GM12878 (cell line): ENCODE measurements around the gene KIRREL3. TPM values are rescaled to one million over a fixed set of nuclear protein-coding genes. Genes with fewer than 3 reads are reported as not detected.

Experiments used
- ATAC-seq: fragments of 200-7000 bp; cut with Tn5 transposase; 3 replicates; pipeline ENCODE4 v1.9.1; 2020; ENCODE audit warnings: mild to moderate bottlenecking, moderate library complexity
- BruUV-seq: library from RNA; stranded (reverse); fragments of 400-500 nt; replicated peaks from 2 replicates; lab custom pipeline; 2021; lab: Mats Ljungman, UMichigan
- CTCF ChIA-PET: fragments of 300-600 bp; sonication (Branson Sonifier 250); formaldehyde crosslinking; extraction: SDS; loops from one replicate; lab custom pipeline; 2021; ENCODE audit warnings: inconsistent platforms; lab: Yijun Ruan, JAX
- POLR2A ChIA-PET: fragments of 350-600 bp; formaldehyde crosslinking; extraction: SDS; loops from one replicate; lab custom pipeline; 2021; ENCODE audit warnings: inconsistent platforms; lab: Charles Lee
- RAD21 ChIA-PET: fragments of 300-600 bp; sonication (Branson Sonifier 250); formaldehyde crosslinking; loops from one replicate; lab custom pipeline; 2023; ENCODE audit warnings: antibody characterized with exemption; ENCODE audit not compliant: unreplicated experiment; lab: Charles Lee
- SMC1A ChIA-PET: fragments of 300-600 bp; sonication (Branson Sonifier 250); formaldehyde crosslinking; loops from one replicate; lab custom pipeline; 2023; ENCODE audit not compliant: unreplicated experiment, uncharacterized antibody; lab: Charles Lee
- DNase-seq: peaks from one replicate; pipeline ENCODE4 v3.0.0-alpha.2; 2011; ENCODE audit warnings: low read depth, low spot score
- FAIRE-seq: peaks from 3 replicates; lab custom pipeline; 2011; peaks lifted over from hg19 to GRCh38; lab: Jason Lieb, UNC
- H2AFZ ChIP-seq: 2 replicates; pipeline ENCODE4 v1.6.0; 2011; ENCODE audit warnings: low read depth, low read length, control low read depth; ENCODE audit not compliant: control insufficient read depth
- H3K27ac ChIP-seq: 2 replicates; pipeline ENCODE4 v1.5.1; 2011; ENCODE audit warnings: control low read depth; ENCODE audit not compliant: control insufficient read depth, insufficient read depth
- H3K27me3 ChIP-seq, 2 experiments: replicated peaks in 1 of 2; 2 replicates each; pipeline versions ENCODE4 v1.6.0 to v1.6.1; 2011; ENCODE audit warnings: low read length in 1 of 2; ENCODE audit not compliant: control insufficient read depth in 2 of 2, insufficient read depth in 2 of 2
- H3K36me3 ChIP-seq, 2 experiments: 2 replicates each; pipeline ENCODE4 v1.5.1; 2011; ENCODE audit warnings: low read length in 1 of 2; ENCODE audit not compliant: control insufficient read depth in 2 of 2, insufficient read depth in 2 of 2
- H3K4me1 ChIP-seq: 2 replicates; pipeline ENCODE4 v1.6.1; 2011; ENCODE audit warnings: mild to moderate bottlenecking, low read length, moderate library complexity, mixed read lengths; ENCODE audit not compliant: control insufficient read depth, insufficient read depth
- H3K4me2 ChIP-seq: 2 replicates; pipeline ENCODE4 v1.6.0; 2011; ENCODE audit warnings: control low read depth; ENCODE audit not compliant: control insufficient read depth, insufficient read depth
- H3K4me3 ChIP-seq: fragments of 200-600 bp; sonication (generic); 2 replicates; pipeline ENCODE4 v1.5.1; 2016
- H3K79me2 ChIP-seq: 2 replicates; pipeline ENCODE4 v1.6.0; 2011; ENCODE audit warnings: low read length; ENCODE audit not compliant: control insufficient read depth, insufficient read depth
- H3K9ac ChIP-seq: 2 replicates; pipeline ENCODE4 v1.8.0; 2011; ENCODE audit warnings: low read length, control low read depth, mixed read lengths; ENCODE audit not compliant: control insufficient read depth, insufficient read depth
- H3K9me3 ChIP-seq: replicated peaks from 3 replicates; pipeline ENCODE4 v1.5.1; 2011; ENCODE audit warnings: mild to moderate bottlenecking, low read length; ENCODE audit not compliant: control insufficient read depth, insufficient read depth
- H4K20me1 ChIP-seq: 2 replicates; pipeline ENCODE4 v1.6.0; 2011; ENCODE audit not compliant: control insufficient read depth, insufficient read depth
- CBFB ChIP-seq: IDR thresholded peaks from 2 replicates; pipeline ENCODE4 v1.6.1; 2016; ENCODE audit warnings: antibody characterized with exemption, low read depth
- CEBPB ChIP-seq, 2 experiments: fragments of 150-350 bp in 1 of 2; IDR thresholded peaks; 2 replicates each; pipeline ENCODE4 v1.6.1; 2012 to 2014; ENCODE audit warnings: low read depth in 2 of 2, low read length in 2 of 2, borderline replicate concordance in 1 of 2, inconsistent platforms in 1 of 2
- CREM ChIP-seq: IDR thresholded peaks from 2 replicates; pipeline ENCODE4 v1.6.1; 2014; ENCODE audit warnings: antibody characterized with exemption, low read depth
- MTA2 ChIP-seq: fragments of 450-650 bp; IDR thresholded peaks from 2 replicates; pipeline ENCODE4 v1.6.1; 2016; ENCODE audit warnings: low read depth, mild to moderate bottlenecking, moderate library complexity
- NR2C2 ChIP-seq: IDR thresholded peaks from 2 replicates; pipeline ENCODE4 v1.6.1; 2011; ENCODE audit warnings: borderline replicate concordance, low read depth; ENCODE audit not compliant: control insufficient read depth, insufficient read length
- SP1 ChIP-seq: IDR thresholded peaks from one replicate; pipeline ENCODE4 v1.6.1; 2011; ENCODE audit warnings: low read depth, low read length
- WGBS: methylation state at CpG from one replicate; pipeline ENCODE4 v1.1.6; 2016; ENCODE audit warnings: low lambda C conversion rate; ENCODE audit not compliant: insufficient replicate concordance, insufficient coverage; ENCODE audit errors: missing lambda C conversion rate; 5-methylcytosine and 5-hydroxymethylcytosine counted together
- in situ Hi-C: fragments of 300-500 bp; cut with MboI; formaldehyde crosslinking; loops from 9 replicates; pipeline ENCODE4 v1.14.3; 2018; ENCODE audit warnings: mixed read lengths
- intact Hi-C: fragments of 100-400 bp; cut with micrococcal nuclease; formaldehyde crosslinking; loops from one replicate; pipeline ENCODE4 v1.14.2; 2022; ENCODE audit not compliant: unreplicated experiment
- polyA plus RNA-seq, 11 experiments: library from polyadenylated mRNA; depleted of rRNA in 4 of 11; unstranded in 6 of 11; stranded (reverse) in 5 of 11; fragments of >200 nt; fragmentation: Nextera tagmentation in 4 of 11; fragmentation: Illumina TruSeq in 1 of 11; extraction: Ambion mirVana in 4 of 11; extraction: Trizol in 1 of 11; gene quantifications; 1 replicate in 1 of 11; 2 replicates in 10 of 11; pipeline versions ENCODE4 v1.2.1 to v1.2.3, GENCODE V29; 2011 to 2016; ENCODE audit warnings: inconsistent platforms in 2 of 11, missing spikeins in 2 of 11, low read depth in 1 of 11
- total RNA-seq, 4 experiments: library from RNA; depleted of rRNA in 3 of 4; stranded (reverse); fragments of >200 nt in 3 of 4; fragmentation: Illumina TruSeq in 1 of 4; extraction: Trizol in 1 of 4; gene quantifications; 2 replicates each; pipeline versions ENCODE4 v1.2.1 to v1.2.3, GENCODE V29; 2013 to 2021
- TF ChIP-seq, protein P1 (sequence below): fragments of 450-650 bp; IDR thresholded peaks from 2 replicates; pipeline ENCODE4 v1.6.1; 2017; ENCODE audit warnings: mild to moderate bottlenecking, moderate library complexity
- TF ChIP-seq, protein P2 (sequence below): IDR thresholded peaks from 2 replicates; pipeline ENCODE4 v1.6.1; 2012; ENCODE audit warnings: improper control_type of control experiment, low read depth, low read length; ENCODE audit not compliant: insufficient replicate concordance

Gene KIRREL3
- total and polyA plus RNA-seq, 10 of the 15 experiments (the other 5 are each of a cell fraction or from before 2014, with no cell fraction given): under 0.01 TPM; not detected in 9

DNA sequence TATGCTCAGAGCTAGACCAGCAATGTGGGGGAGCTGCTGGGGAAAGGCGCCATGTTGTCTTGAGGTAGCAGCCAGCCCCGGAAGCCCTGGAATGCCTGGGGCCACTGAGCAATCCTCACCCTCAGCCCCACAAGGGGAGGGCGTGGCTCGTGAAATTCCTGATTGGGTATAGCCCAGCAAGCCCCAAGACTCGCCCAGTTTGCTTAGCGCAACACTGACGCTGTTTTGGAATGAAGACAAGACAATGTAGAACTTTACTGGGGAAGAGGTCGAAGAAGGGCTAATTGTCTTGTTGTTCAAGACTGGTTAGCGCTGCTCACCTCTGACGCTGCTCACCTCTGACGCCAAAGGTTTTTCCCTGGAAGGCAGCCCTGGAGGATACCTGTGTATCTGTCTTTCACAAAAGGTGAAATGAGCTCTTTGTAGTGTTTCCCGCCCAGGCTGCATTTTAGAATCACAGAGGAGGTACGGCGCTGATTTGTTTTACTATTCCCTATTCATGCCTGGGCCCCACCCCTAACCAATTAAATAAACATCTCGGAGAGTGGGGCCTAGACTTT is 597.5 kb downstream of the KIRREL3 start (continued):
- TF ChIP-seq, protein P1, sequence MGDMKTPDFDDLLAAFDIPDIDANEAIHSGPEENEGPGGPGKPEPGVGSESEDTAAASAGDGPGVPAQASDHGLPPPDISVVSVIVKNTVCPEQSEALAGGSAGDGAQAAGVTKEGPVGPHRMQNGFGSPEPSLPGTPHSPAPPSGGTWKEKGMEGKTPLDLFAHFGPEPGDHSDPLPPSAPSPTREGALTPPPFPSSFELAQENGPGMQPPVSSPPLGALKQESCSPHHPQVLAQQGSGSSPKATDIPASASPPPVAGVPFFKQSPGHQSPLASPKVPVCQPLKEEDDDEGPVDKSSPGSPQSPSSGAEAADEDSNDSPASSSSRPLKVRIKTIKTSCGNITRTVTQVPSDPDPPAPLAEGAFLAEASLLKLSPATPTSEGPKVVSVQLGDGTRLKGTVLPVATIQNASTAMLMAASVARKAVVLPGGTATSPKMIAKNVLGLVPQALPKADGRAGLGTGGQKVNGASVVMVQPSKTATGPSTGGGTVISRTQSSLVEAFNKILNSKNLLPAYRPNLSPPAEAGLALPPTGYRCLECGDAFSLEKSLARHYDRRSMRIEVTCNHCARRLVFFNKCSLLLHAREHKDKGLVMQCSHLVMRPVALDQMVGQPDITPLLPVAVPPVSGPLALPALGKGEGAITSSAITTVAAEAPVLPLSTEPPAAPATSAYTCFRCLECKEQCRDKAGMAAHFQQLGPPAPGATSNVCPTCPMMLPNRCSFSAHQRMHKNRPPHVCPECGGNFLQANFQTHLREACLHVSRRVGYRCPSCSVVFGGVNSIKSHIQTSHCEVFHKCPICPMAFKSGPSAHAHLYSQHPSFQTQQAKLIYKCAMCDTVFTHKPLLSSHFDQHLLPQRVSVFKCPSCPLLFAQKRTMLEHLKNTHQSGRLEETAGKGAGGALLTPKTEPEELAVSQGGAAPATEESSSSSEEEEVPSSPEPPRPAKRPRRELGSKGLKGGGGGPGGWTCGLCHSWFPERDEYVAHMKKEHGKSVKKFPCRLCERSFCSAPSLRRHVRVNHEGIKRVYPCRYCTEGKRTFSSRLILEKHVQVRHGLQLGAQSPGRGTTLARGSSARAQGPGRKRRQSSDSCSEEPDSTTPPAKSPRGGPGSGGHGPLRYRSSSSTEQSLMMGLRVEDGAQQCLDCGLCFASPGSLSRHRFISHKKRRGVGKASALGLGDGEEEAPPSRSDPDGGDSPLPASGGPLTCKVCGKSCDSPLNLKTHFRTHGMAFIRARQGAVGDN: no peak
- TF ChIP-seq NR2C2: no peak

DNA sequence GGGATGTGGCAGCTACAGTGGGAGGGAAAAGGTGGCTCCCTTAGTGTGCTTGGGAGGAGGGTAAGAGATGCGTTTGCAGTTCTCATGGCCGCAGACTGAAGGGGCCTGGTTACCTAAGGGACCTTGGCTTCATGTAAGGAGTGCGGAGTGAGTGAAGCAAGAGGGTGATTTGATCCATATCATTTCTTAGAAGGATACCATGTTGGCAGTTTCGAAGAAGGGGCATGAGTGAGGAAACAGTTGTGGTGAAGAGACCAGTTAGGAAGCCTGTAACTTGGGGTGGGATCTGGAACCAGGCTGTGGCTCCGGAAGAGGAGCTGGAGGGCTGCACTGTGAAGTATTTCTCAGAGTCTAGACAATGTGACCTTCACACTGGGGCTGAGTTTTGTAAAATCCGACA is 600.1 kb downstream of the KIRREL3 start:
- TF ChIP-seq MTA2 (no peak), CEBPB (IDR thresholded peaks at IDR 0.05; ENCODE audit: borderline replicate concordance in 1 of 2, low read depth in 2 of 2, low read length in 2 of 2) (no peak), SP1 (no peak), CREM (no peak), CBFB (no peak)
- TF ChIP-seq, protein P2, sequence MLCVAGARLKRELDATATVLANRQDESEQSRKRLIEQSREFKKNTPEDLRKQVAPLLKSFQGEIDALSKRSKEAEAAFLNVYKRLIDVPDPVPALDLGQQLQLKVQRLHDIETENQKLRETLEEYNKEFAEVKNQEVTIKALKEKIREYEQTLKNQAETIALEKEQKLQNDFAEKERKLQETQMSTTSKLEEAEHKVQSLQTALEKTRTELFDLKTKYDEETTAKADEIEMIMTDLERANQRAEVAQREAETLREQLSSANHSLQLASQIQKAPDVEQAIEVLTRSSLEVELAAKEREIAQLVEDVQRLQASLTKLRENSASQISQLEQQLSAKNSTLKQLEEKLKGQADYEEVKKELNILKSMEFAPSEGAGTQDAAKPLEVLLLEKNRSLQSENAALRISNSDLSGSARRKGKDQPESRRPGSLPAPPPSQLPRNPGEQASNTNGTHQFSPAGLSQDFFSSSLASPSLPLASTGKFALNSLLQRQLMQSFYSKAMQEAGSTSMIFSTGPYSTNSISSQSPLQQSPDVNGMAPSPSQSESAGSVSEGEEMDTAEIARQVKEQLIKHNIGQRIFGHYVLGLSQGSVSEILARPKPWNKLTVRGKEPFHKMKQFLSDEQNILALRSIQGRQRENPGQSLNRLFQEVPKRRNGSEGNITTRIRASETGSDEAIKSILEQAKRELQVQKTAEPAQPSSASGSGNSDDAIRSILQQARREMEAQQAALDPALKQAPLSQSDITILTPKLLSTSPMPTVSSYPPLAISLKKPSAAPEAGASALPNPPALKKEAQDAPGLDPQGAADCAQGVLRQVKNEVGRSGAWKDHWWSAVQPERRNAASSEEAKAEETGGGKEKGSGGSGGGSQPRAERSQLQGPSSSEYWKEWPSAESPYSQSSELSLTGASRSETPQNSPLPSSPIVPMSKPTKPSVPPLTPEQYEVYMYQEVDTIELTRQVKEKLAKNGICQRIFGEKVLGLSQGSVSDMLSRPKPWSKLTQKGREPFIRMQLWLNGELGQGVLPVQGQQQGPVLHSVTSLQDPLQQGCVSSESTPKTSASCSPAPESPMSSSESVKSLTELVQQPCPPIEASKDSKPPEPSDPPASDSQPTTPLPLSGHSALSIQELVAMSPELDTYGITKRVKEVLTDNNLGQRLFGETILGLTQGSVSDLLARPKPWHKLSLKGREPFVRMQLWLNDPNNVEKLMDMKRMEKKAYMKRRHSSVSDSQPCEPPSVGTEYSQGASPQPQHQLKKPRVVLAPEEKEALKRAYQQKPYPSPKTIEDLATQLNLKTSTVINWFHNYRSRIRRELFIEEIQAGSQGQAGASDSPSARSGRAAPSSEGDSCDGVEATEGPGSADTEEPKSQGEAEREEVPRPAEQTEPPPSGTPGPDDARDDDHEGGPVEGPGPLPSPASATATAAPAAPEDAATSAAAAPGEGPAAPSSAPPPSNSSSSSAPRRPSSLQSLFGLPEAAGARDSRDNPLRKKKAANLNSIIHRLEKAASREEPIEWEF: no peak
- WGBS: 61% methylated on average over 6 of the region's 6 CpGs
- peaks cover 2% of the 10 kb centered on the region; the same call in 1 of the 2 replicates for H4K20me1 ChIP-seq
- H3K4me2 ChIP-seq: no peak overlapping the region
- POLR2A ChIA-PET: no interaction called here
- FAIRE-seq (no peak), DNase-seq (no peak), ATAC-seq (no peak)
- no peak overlapping the region for H3K27ac ChIP-seq
- no peaks in the 10 kb centered on the region for H3K79me2 ChIP-seq
- SMC1A ChIA-PET: no interaction called here
- no TSS peak for BruUV-seq
- no peaks in the 10 kb centered on the region for H3K36me3 ChIP-seq
- no peaks in the 10 kb centered on the region for H3K27me3 ChIP-seq
- H3K9ac ChIP-seq: no peak overlapping the region
- intact Hi-C loops (no loop called here), in situ Hi-C loops (no loop called here)
- peaks cover 3% of the 10 kb centered on the region; the same call in 1 of the 2 replicates for H3K4me1 ChIP-seq
- RAD21 ChIA-PET: no interaction called here
- H2AFZ ChIP-seq: no peak overlapping the region
- H3K4me3 ChIP-seq: no peak overlapping the region
- CTCF ChIA-PET: interaction anchor here (0.9 kb wide), 1 partner anchor 93 kb away, joined by 3 read pairs; no protein-coding TSS in a partner anchor
- H3K9me3 ChIP-seq: no peaks in the 10 kb centered on the region; the same call in 2 of the 3 replicates
